ENCODE measurements around the gene GPHA2. TPM values are rescaled to one million over a fixed set of nuclear protein-coding genes. Genes with fewer than 3 reads are reported as not detected.

The GPHA2 gene
- total RNA-seq, 1 donor from 2014 or later, result 0.85 TPM

DNA sequence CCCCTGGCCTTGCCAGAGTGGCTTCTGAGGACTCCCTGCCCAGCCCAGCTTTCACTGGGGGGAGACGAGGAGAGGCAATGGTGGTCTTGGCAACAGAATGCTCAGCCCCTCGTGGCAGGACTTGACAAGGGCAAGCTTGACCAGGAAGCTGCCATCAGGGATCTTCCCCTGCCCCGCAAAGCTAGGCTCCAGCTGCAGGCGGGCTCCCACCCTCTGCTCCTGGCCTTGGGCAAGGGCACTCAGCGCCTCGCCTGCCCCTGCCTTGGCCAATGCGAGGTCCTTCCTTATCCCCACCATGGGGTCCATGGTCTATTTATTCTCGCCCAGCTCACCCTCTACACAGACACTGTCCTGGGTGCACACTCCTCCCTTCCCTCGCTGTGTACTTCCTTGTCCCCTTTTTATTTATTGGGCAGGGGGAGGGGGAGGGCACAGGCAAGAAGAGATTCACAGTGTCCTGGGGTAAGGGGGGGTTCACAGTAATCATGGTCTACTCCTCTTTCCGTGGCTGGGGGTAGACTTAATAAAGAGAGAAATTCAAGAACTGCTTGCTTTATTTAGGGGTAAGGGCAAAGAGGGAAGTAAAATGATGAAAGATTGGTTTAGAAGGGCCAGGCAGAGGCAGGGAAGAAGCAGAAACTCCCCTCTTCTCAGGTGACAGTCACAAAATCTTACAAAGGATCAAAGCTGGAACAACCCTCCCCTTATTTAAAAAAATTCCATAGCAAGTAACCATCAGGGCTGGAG is 1.6 kb downstream of the GPHA2 start:
- peaks cover 7% of the 10 kb centered on the region for H3K36me3 Mint-ChIP-seq
- no peak for DNase-seq (ENCODE audit: extremely low spot score, unreplicated experiment)
- H3K4me1 Mint-ChIP-seq (ENCODE audit: unreplicated experiment), result peaks cover 12% of the 10 kb centered on the region
- TF ChIP-seq, protein P1, sequence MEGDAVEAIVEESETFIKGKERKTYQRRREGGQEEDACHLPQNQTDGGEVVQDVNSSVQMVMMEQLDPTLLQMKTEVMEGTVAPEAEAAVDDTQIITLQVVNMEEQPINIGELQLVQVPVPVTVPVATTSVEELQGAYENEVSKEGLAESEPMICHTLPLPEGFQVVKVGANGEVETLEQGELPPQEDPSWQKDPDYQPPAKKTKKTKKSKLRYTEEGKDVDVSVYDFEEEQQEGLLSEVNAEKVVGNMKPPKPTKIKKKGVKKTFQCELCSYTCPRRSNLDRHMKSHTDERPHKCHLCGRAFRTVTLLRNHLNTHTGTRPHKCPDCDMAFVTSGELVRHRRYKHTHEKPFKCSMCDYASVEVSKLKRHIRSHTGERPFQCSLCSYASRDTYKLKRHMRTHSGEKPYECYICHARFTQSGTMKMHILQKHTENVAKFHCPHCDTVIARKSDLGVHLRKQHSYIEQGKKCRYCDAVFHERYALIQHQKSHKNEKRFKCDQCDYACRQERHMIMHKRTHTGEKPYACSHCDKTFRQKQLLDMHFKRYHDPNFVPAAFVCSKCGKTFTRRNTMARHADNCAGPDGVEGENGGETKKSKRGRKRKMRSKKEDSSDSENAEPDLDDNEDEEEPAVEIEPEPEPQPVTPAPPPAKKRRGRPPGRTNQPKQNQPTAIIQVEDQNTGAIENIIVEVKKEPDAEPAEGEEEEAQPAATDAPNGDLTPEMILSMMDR (conservative IDR thresholded peaks at IDR 0.05), result no peak
- no peaks in the 10 kb centered on the region for H3K9me3 Mint-ChIP-seq
- H3K27me3 Mint-ChIP-seq, result peaks cover 12% of the 10 kb centered on the region
- H3K27ac Mint-ChIP-seq, result no peak overlapping the region
- H3K4me3 Mint-ChIP-seq, result no peak overlapping the region

DNA sequence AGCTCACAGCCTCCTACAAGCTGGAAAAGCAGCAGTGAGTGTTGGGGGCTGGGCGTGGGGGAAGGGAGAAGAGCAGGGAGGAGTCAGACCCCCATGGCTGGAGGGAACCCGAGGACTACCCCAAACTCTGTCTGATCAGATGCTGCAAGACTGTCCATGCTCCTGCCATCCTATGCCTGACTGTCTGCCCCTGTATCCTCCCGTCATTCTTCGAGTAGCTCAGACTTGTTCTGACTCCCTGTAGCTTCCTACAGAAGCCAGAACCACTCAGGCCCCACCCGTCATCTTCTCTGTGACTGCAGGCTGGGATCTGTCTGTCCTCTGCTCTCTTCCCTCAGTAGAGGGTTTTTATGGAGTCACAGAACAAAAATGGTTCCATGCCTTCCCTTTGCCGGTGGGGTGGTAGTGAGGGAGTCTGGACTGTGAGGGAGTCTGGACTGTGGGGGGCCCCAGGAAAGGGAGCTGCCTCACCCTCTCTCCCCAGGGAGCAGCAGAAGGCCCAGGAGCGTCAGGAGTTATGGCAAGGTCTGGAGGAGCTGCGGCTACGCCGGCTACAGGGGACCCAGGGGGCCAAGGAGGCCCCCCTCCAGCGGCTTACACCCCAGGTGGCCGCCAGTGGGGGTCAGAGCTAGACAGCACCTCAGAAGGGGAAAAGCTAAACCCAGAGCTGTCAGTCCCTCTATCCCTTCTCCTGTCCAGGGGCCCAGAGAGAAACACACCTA is 2.3 kb downstream of the GPHA2 start:
- TF ChIP-seq, protein P1 (conservative IDR thresholded peaks at IDR 0.05), result no peak

DNA sequence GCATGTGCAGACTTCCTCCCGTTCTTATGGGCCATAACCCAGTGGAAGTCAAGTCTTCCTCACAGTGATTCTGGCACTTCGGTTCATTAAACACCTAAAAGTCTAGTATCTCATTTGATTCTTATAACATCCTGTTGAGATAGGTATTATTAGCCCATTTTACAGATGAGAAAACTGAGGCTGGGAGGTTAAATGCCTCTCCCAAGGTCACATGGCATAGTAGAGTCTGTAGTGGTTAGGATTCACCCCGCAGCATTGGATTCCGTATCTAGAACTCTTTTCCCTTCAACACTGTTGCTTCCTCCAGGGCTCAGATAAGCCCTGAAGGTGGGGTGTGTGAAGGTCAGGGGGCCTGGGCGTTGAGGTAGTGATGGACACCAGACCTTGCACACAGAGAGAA is 3.4 kb downstream of the GPHA2 start:
- H3K9me3 Mint-ChIP-seq, result no peaks in the 10 kb centered on the region
- peaks cover 7% of the 10 kb centered on the region for H3K36me3 Mint-ChIP-seq
- no peak for DNase-seq (ENCODE audit: extremely low spot score, unreplicated experiment)
- H3K4me3 Mint-ChIP-seq, result no peak overlapping the region
- H3K4me1 Mint-ChIP-seq (ENCODE audit: unreplicated experiment), result peaks cover 12% of the 10 kb centered on the region
- H3K27me3 Mint-ChIP-seq, result no peaks in the 10 kb centered on the region
- H3K27ac Mint-ChIP-seq, result no peak overlapping the region
- TF ChIP-seq, protein P1 (conservative IDR thresholded peaks at IDR 0.05), result no peak

More for the DNA sequence above, 2.3 kb downstream of the GPHA2 start:
- Mint-ChIP-seq H3K4me3 (no peak overlapping the region), H3K36me3 (peaks cover 7% of the 10 kb centered on the region), H3K4me1 (ENCODE audit: unreplicated experiment) (peaks cover 12% of the 10 kb centered on the region), H3K27ac (no peak overlapping the region), H3K27me3 (peaks cover 9% of the 10 kb centered on the region), H3K9me3 (no peaks in the 10 kb centered on the region)
- no peak for DNase-seq (ENCODE audit: extremely low spot score, unreplicated experiment)

DNA sequence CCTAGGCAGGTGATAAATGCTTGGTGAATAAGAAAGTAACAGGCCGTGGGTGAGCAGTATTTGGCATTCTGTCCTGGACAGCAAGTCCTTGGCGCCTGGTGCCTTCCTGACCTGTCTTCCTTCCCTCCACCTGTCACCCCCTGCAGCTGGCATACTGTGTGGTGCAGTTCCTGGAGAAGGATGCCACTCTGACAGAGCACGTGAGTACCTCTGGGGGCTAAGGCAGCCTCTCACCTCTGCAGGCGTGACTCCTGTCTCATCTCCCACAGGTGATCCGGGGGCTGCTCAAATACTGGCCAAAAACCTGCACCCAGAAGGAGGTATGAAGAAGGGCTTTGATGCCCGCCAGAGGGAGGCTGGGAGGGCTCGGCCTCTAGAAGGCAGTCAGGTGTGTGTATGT is 4.4 kb downstream of the GPHA2 start:
- Mint-ChIP-seq H3K27me3 (no peaks in the 10 kb centered on the region), H3K9me3 (no peaks in the 10 kb centered on the region), H3K27ac (no peak overlapping the region), H3K4me3 (no peak overlapping the region), H3K36me3 (peaks cover 7% of the 10 kb centered on the region), H3K4me1 (ENCODE audit: unreplicated experiment) (peaks cover 12% of the 10 kb centered on the region)
- no peak for DNase-seq (ENCODE audit: extremely low spot score, unreplicated experiment)
- TF ChIP-seq, protein P1 (conservative IDR thresholded peaks at IDR 0.05), result no peak

DNA sequence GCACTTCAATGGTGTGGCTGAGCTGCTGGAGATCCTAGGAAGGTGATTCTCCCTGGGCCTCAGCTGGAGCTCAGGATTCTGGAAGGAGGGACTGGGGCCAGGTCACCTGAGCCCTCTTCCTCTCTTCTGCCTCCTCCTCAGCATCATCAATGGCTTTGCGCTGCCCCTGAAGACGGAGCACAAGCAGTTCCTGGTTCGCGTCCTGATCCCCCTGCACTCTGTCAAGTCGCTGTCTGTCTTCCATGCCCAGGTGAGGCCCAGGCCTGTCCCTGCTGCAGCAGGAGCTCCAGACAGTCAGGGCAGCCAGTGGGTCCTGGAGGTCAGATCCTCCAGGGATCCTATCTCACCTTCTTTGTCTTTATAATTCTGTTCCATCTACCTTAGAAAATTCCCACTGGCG is 5.4 kb downstream of the GPHA2 start:
- TF ChIP-seq, protein P1 (conservative IDR thresholded peaks at IDR 0.05), result no peak
- no peak for DNase-seq (ENCODE audit: extremely low spot score, unreplicated experiment)
- Mint-ChIP-seq H3K27me3 (no peaks in the 10 kb centered on the region), H3K9me3 (no peaks in the 10 kb centered on the region), H3K4me3 (no peak overlapping the region), H3K27ac (no peak overlapping the region), H3K36me3 (peaks cover 7% of the 10 kb centered on the region), H3K4me1 (ENCODE audit: unreplicated experiment) (peaks cover 6% of the 10 kb centered on the region)

Data from type B pancreatic cell (in vitro differentiated cells).